ENCODE measurements around the gene IRAK2.

Gene IRAK2

GRCh38 chr3:10279384-10280176 lies 114.9 kb downstream of the IRAK2 start:
- DNase-seq (ENCODE audit: low read depth in 1 of 2, low spot score in 1 of 2), result no peak

DNA sequence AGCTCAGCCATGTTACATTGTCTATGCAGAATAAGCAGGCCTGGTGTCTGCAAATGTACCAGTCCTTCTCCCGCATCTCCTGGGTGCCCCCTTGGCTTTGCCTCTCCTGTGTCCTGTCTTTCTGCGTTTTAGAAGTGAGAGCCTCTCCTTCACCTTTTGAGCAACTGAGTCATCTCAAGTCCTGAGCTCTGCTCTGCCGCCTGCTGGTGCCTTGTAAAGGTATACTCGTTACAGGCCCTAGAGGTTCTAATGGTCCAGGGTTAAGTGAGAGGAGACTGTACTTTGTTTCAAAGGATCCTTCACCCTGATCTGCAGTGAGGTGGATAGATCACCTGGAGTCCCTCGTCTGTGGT lies 115.4 kb downstream of the IRAK2 start:
- DNase-seq (ENCODE audit: low read depth in 1 of 2, low spot score in 1 of 2), result no peak

GRCh38 chr3:10280571-10280970 lies 115.9 kb downstream of the IRAK2 start:
- DNase-seq (ENCODE audit: low read depth in 1 of 2, low spot score in 1 of 2), result no peak

DNA sequence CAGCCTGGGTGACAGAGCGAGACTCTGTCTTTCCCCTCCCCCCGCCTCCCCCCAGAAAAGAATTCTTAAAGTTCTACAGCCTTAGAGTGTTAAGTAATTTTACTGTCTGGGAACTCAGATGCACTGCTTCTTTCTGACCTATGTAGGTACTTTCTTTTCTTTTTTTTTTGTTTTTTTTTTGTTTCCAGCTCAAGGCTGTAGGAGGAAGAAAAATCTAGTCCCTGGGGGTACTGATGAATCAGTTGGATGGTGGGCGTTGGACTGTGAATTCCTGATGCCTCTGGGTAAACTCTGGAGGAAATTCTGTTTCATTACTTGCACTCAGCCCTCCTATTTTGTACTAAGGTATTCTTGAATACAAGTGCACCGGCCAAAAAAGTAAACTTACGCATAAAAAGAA lies 117.2 kb downstream of the IRAK2 start:
- no peak for DNase-seq (ENCODE audit: low read depth in 1 of 2, low spot score in 1 of 2)

DNA sequence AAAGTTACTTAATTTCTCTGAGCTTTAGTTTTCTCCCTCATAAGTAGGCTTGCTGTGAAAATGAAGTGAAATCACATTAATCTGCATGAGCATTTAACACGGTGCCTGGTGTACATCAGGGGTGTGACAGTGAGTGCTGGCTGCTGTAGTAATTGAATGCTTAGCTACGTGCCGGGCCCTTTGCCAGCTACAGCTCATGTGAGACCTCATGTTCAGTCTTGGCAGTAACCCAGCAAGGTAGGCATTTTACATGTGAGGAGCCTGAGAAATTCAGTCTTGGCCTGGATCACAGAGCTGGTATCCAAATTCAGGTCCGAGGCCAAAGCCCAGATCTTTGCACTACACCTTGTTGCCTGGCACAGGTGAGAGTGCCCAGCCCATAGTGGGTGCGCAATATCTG lies 118.9 kb downstream of the IRAK2 start:
- no peak for DNase-seq (ENCODE audit: low read depth in 1 of 2, low spot score in 1 of 2)

DNA sequence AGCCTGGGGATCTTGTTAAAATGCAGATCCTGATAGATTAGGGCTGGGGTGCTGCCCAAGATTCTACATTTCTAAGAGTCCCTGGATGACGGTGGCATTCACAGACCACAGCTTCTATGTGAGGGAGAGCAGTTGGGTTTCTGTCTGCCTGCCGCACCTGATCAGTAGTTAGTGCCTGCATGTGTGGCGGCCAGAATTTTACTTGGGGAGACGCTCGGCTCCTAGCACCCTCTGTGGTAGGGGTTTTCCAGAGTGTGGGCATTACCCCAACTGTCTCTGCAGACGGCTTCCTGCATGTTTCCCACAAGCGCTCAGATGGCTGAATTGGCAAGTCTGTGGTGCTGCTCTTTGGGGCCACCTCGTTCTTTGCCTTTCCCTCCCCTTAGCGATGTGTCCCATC lies 119.8 kb downstream of the IRAK2 start:
- DNase-seq (ENCODE audit: low read depth in 1 of 2, low spot score in 1 of 2), result peak; percentile 10 to 15

DNA sequence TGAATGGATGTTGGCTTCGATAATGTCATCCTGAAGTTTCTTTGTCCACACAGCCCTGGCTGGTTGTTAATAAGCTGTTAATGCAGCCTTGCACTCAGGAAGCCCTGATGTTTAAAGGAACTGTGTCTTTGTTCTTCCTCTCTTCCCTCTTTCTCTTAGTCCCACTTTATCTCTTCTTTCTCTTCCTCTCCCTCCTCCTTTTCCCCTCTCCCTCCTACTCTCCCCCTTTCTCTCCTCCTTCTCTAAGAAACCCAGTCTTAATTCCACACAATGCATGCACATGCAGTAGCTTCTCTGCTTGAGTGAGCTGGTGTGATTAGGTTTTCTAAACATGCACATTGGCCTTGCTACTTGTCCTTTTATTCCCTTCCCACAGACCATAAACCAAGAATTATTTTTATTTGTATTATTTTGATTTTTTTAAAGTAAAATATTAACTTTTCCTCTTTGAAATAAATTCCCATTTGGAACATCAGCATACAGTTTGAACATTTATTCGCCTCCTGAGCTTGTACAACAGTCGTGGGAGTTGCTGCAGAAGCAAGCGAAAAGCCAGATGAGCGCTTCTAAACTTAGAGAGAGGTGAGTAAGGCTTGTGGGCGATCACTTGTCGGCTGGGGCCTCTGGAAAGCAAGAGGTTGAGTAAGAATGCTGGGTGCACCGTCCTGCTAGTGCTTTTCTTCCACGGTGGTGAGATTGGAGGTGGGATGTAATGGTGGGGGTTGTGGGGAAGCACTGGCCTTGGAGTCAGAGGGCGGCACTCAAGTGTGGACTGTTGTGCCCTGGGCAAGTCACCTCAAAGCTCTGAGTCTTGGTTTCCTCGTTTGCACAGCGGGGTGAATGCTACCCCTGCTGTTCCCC lies 120.8 kb downstream of the IRAK2 start:
- no peak for DNase-seq (ENCODE audit: low read depth in 1 of 2, low spot score in 1 of 2)

- no peak for DNase-seq (ENCODE audit: low read depth in 1 of 2, low spot score in 1 of 2)
These were observed 121.4 kb downstream of the IRAK2 start for GRCh38 chr3:10286133-10286524.

DNA sequence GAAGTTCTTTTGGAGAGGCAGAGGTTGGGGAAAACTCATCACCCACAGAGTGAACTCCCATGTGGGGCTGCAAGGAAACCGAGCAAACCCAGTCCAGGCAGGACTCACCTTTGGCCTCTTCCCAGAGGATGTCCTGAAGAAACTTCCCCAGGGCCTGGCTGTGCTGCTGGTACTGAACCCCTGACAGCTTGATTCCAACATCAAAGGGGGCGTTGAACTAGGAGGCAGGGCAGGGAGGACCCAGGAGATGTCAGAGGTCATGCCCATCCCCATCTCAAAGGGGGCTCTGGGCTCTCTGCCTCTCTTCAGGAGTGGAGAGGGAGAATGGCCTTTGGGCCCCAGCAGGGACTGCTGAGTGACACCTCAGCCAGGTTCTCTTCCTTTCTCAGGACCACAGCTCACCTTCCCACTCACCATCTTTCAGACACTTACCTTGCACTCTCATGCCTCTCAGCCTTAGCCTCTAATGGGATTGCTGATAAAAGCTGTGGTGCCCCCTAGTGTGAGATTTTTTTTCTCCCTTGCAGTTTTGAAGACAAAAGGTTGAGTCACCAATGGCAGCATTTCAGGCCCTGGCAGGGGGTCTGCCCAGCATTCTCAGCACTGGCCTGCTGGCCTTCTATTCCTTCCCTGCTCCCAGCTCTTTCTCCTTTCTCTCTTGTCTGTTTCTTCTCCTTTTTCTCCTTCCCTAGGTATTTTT lies 122.0 kb downstream of the IRAK2 start:
- no peak for DNase-seq (ENCODE audit: low read depth in 1 of 2, low spot score in 1 of 2)

GRCh38 chr3:10287936-10288574 lies 123.3 kb downstream of the IRAK2 start:
- DNase-seq (ENCODE audit: low read depth in 1 of 2, low spot score in 1 of 2), result no peak

GRCh38 chr3:10288575-10288960 lies 123.8 kb downstream of the IRAK2 start:
- no peak for DNase-seq (ENCODE audit: low read depth in 1 of 2, low spot score in 1 of 2)

DNA sequence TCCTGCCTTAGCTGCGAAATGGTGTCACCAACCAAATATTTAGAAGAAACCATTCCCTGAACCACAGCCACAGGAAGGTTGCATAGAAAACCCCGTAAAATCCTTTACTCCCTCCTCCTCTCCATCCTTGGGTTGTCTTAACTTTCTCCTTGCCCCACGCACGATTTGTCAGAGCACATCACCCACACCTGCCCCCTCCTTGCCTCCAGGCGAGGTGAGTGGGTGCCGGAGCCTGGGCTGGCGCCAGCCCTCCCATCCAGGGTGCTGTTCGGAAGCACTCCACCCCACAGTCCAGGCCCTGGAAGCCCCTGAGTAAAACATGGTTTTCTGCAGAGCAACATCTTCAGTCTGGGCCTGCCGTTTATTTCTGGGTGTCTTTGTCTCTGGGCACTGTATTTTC lies 124.4 kb downstream of the IRAK2 start:
- DNase-seq (ENCODE audit: low read depth in 1 of 2, low spot score in 1 of 2), result no peak

GRCh38 chr3:10289787-10290355 lies 125.2 kb downstream of the IRAK2 start:
- DNase-seq (ENCODE audit: low read depth in 1 of 2, low spot score in 1 of 2), result no peak

- no peak for DNase-seq (ENCODE audit: low read depth in 1 of 2, low spot score in 1 of 2)
These were observed 125.9 kb downstream of the IRAK2 start for GRCh38 chr3:10290481-10291176.

- no peak for DNase-seq (ENCODE audit: low read depth in 1 of 2, low spot score in 1 of 2)
These were observed 126.9 kb downstream of the IRAK2 start for GRCh38 chr3:10291641-10292040.

- no peak for DNase-seq (ENCODE audit: low read depth in 1 of 2, low spot score in 1 of 2)
These were observed 128.0 kb downstream of the IRAK2 start, which contains the start of gene GHRL for GRCh38 chr3:10292505-10293419. Gene GHRL (minus strand): TSS chr3:10292947. CDS start chr3:10290180, 2,767 bp downstream.

Measured in stimulated activated CD4-positive, alpha-beta T cell treated with anti-CD3 and anti-CD28 coated beads, Interleukin-15, amount 100 ng/mL, for 1 hour (primary cell).